GM18873 (cell line): Measurements from ENCODE around the gene UBE2C.
A peak's percentile ranks its signal among the peaks of the same experiment; 100 is the strongest.
"Not testable (repeated sequence)": the region's sequence is repeated elsewhere in the genome, so short reads cannot be mapped to it uniquely, and the experiment has no call there.

Source experiments
- ATAC-seq: cut with Tn5 transposase; IDR thresholded peaks from one replicate; pipeline ENCODE4 v1.9.1; 2021; ENCODE audit warnings: mild to moderate bottlenecking, moderate library complexity, moderate number of reproducible peaks; ENCODE audit not compliant: unreplicated experiment, low FRiP score

The UBE2C gene

DNA sequence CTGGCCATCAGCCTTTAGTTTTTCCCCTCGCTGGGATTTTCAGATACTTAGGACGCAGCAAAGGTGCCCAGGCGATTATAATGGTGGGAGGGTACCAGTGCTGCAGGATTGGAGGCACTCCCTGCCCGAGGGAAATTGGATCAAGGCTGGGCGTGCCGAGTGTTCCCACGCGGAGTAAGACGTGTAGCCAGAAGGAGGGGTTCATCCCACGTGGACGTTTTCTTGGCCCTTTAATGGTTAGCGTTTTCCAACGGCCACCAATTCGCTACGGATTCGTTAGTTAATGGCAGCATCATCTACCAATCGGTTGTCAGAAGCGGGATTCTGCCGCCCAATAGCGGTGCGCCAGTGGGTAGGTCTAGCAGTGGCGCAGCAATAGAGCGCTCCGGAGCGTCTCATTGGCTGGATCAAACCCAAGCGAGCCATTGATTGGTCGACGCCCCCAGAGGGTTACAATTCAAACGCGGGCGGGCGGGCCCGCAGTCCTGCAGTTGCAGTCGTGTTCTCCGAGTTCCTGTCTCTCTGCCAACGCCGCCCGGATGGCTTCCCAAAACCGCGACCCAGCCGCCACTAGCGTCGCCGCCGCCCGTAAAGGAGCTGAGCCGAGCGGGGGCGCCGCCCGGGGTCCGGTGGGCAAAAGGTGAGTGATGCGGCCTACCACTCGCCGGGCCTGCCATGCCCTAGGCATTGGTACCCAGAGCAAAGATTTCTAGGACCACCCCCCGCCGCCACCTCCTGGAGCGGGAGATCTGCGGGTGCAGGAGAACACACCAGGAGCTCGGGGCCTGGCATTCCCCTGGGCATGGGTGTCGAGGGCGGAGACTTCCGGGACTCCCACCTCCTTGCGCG lies at the start of gene UBE2C:
UBE2C (plus strand) TSS at position 488 of the 849 bp plus-strand sequence; CDS start at position 540, 52 bp downstream.
- ATAC-seq = peak; percentile 96

DNA sequence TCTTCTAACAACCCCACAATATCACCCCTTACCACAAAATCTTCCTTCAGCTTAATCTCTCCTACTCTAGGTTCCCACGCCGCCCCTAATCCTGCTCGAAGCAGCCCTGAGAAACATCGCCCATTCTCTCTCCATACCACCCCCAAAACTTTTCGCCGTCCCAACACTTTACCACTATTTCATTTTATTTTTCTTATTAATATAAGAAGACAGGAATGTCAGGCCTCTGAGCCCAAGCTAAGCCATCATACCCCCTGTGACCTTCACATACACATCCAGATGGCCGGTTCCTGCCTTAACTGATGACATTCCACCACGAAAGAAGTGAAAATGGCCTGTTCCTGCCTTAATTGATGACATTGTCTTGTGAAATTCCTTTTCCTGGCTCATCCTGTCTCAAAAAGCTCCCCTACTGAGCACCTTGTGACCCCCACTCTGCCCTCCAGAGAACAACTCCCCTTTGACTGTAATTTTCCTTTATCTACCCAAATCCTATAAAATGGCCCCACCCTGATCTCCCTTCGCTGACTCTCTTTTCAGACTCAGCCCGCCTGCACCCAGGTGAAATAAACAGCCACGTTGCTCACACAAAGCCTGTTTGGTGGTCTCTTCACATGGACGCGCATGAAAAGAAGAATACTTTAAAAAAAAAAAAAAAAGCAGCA lies 47.7 kb upstream of the UBE2C start:
- not testable (repeated sequence) for ATAC-seq

DNA sequence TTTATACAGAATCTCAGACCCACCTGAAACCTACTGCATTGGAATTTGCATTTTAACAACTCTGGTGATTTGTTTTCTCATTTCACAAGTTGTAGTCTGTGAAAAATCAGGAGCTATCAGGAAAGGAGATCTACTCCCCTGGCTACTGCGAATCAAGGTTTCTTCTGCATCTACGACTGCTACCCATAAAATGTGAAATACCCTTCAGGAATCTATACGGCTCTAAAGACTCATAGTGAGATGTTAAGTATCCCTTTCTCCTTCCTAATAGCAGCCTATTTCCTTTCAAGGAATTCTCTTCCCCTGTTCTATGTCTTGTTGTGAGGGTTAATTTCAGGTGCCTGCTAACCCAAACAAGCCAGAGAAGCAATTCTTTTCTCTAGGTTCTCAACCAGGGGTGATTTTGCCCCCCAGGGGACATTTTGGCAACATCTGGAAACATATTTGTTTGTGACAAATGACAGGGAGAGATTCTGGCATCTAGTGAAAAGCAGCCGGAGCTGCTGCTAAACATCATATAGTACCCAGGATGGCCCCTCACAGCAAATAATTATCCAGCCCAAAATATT lies 47.1 kb upstream of the UBE2C start:
- no peak for ATAC-seq

DNA sequence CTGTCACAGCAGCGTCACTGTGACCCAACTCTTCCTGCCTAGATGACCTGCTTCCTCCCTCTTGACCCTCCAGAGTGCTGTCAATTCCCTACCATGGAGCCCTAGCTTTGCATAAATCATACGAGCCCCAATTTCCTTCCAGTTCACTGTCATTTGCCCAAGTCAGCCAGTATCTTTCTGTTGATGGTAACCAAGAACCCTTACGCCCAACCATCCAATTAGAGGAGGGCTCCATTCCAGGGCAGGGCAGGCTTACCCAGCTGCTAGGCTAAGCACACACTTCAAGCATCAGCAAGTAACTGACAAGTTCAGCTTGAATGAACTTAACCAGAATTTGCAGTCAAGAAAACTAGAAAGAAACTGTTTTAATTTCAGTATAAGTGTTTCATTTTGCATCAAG lies 46.5 kb upstream of the UBE2C start:
- no peak for ATAC-seq

DNA sequence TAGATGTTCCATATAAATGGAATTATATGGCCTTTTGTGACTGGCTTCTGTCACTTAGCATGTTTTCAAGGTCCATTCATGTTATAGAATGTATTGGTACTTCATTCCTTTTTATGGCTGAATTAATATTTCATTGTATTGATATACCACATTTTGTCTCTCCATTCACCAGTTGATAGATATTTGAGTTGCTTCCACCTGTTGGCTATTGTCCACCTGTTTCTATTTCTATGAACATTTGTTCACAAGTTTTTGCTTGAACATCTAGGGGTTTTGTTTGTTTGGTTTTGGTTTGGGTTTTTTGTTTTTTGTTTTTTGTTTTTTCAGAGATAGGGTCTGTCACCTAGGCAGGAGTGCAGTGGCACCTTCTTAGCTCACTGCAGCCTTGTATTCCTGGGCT lies 44.0 kb upstream of the UBE2C start:
- no peak for ATAC-seq

DNA sequence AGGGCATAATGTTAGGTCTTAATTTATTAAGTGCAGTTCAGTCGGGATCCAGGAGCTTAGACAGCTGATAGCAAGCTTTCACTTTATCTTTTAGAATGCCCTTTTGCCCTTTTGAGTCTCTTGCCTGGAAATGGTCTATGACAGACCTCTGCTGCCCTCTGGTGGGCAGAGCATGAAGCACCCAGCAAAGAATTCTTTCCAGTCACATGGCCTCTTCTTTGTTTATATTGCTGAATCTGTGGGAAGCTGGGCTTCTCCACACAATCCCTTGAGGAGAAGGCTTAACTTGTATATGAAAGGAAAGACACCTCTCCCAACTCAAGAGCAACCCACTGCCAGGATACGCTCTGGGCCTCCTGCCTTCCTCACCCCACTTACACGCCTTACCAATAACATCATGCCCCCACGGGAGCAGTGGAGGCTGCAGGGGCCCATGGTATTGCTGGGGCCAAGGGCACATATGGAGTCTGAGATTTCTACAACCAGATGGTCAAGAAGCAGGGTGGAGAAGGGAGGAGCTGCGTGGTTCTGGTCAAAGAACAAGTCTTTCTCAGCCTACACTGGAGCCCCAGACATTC lies 41.2 kb upstream of the UBE2C start:
- no peak for ATAC-seq

DNA sequence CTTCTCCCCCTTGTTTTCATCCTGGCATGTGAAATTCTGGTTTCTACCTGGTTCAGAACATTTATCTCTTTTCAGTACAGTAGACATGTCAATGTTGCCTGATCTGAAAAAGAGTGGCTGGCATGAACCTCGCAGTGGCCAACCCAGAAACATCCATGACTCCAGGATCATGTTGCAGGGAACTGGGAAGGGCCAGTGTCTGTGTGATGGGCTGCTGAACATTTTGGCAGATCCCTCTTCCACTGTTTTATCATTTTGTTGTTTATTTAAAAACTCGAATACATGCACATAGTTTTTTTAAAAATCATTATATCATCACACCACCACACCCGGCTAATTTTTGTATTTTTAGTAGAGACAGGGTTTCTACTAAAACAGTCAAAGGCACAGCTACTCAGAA lies 39.8 kb upstream of the UBE2C start:
- ATAC-seq = no peak

DNA sequence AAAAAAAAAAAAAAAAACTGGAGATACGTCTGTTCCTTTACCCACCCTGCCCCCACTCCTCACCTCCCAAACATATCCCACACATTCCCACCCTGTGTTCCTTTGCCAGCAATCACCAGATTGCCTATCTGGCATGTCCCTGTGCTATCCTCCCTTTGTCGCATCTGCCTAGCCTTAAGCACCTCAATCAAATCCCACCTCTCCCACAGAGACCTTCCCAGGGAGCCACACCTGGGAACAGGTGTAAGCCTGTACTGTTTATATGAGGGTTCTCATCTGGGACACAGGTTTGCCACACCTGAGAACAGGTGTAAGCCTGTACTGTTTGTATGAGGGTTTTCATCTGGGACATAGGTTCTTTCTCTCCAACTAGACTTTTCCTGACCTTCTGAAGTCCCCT lies 37.5 kb upstream of the UBE2C start:
- no peak for ATAC-seq

DNA sequence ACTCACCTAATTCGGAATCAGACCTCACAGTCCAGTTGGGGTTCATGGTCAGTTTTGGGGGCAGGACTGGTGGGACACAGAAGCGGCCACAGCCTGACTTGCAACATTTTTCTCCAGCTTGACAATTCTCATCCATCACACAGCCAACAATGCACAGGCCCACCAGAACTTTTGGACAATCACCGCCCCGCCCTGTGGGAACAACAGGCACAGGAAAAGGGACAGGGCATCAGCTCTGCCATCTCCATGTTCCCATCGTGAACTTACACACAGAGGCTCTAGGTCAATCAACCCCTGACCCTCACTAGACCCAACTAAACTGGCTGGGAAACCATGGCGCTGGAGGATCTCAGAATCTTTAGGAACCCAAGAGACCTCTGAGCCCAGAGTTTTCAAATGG lies 37.0 kb upstream of the UBE2C start:
- no peak for ATAC-seq

DNA sequence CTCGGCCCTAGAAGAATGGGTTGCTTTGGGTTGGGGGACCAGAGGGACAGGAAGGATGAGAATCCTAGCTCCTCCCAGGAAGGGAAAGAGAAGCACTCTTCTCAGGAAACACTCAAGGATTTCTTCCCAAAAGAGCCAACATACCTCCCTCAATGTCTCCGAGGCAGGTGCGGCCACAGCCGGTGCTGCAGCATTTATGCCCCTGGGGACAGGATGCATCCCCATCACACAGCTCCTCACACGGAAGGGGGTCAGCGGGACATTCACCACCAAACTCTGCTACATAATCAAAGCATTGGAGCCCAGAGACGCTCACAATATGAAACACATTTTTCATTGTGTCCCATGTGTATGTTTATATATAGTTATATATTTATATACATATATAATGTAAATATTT lies 35.5 kb upstream of the UBE2C start:
- ATAC-seq = no peak

DNA sequence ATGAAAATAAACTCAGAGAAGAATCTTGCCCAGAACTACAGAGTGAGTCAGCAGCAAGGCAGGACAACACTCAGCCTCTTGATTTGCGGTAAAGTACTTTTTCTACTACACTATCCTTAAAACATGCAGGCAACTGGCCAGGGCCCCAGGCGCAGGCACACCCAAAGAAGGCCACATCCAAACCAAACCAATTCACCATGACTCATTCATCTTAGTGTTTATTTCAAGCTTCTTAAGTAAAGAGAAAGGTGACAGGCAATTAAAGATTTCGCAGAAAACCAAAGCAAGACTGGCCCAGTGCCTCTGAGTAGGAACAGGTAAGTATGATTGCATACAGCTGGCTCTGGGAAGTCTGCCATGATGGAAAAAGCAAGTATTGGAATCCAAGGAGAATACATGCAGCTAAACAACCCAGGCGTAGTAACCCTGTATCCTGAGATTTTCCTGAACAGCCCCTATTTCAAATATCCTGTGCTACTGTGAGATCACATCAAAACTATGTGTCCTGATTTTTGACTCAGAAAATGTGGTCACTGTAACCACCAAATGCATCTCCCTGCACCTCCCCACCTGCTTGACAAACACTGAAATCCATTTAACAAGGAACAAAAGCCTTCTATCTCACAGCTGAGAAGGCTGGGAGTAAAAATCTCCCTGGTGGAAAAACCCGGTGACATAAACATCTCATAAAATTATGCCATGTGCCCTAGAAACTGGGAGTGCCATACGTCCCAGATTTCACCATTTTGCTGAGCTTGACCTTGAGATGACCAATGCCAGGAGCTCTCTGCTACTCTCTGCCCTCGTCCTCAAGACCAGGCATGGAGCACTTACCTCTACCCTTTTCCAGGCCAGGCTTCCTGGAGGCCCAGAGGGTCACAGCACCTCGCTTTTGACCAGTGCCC lies 33.2 kb upstream of the UBE2C start:
- ATAC-seq = no peak

DNA sequence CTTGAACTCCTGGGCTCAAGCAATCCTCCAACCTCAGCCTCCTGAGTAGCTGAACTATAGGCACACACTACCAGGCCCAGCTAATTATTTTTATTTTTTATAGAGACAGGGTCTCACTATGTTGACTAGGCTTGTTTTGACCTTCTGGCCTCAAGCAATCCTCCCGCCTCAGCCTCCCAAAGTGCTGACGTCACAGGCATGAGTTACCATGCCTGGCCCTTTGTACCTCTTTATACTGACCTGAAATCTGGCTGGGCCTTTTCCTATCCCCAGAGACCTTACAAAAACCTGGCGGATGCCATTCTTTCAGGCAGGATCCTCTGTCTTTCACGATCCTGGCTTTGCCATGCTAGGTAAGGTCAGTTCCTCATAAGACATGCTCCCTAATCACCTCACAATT lies 32.3 kb upstream of the UBE2C start:
- ATAC-seq = no peak

DNA sequence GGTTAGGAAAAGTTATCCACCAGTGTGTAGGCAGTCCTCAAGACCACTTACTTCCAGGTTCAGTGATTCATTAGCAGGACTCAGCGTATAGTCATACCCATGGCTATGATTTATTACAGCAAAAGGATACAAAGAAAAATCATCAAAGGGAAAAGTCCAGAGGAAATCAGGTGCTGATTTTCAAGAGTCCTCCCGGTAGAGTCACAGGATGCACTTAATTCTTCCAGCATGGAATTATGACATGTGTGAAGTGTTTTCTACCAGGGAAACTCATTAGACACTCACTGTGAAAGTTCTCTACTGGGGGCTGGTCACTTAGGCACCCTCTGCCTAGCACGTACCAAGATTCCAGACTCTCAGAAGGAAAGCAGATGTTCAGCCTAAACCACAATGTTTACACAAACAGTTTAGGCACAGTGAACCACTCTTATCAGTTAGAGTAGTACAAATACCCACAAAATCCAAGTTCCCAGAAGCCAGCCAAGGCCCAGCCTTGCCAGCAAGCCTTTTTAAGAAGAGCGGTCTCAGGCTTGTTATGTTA lies 31.0 kb upstream of the UBE2C start:
- ATAC-seq = no peak

DNA sequence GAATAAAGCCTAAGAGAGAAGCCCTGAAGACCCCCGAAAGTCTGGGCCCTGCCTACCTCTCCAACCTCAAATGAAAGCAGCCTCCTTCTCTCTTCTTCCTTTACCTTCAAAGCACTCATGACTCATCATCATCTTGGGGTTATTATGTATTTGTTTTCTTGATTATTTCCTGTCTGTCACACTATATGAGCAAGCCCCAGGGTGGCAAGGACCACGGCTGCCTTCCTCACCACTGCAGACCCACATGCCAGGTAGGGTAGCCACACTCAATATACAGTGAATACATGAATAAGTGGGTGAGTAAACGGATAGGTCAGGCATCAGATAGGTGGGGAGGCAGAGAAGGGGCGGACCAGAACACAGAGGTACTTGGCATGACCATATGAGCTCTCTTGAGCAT lies 29.6 kb upstream of the UBE2C start:
- no peak for ATAC-seq

DNA sequence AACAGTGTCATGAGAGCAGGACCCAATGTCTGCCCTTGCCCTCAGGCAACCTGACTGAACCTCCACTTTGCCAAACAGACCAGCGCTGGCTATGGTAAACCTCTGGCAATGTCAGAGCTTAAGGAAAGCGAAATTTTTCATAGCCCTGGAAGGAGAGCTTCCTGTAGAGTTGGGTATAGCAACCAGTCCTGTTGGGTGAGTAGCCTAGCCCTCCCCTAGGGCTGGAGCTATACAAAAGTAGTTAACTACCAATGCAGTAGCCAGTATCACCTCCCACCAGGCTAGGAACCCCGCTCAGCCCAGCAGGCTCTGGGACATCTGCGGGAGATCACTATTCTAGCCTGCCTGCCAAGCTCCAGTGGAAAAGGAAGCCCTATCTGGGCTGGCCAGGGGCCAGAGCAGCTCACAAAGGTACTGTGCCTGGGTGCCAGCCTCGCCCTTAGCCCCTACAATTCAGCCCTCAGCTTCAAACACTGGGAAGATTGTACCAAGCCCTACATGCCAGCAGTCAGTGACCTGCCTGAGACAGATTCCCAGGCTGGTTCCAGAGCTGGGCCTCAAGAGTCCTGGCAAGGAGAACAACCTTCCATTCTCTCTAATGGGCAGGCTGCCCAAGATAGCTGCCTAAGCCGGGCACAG lies 28.7 kb upstream of the UBE2C start:
- no peak for ATAC-seq

DNA sequence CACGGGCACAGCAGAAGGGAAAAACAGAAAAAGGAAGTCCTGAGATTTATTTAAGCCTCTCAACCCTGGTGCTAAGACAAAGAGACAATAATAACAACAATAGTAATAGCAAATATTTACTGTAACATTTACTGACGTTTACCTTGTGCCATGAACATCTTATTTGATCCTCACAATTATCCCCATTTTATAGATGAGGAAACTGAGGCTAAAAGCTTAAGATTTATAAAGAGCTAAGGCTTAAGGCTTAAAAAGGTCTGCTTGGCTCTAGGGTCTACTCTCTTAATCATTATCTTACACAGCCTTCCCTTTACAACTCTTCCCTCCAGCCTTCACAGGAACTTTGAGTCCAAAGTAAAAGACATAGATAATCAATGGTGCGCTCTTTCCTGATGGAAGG lies 24.1 kb upstream of the UBE2C start:
- no peak for ATAC-seq

DNA sequence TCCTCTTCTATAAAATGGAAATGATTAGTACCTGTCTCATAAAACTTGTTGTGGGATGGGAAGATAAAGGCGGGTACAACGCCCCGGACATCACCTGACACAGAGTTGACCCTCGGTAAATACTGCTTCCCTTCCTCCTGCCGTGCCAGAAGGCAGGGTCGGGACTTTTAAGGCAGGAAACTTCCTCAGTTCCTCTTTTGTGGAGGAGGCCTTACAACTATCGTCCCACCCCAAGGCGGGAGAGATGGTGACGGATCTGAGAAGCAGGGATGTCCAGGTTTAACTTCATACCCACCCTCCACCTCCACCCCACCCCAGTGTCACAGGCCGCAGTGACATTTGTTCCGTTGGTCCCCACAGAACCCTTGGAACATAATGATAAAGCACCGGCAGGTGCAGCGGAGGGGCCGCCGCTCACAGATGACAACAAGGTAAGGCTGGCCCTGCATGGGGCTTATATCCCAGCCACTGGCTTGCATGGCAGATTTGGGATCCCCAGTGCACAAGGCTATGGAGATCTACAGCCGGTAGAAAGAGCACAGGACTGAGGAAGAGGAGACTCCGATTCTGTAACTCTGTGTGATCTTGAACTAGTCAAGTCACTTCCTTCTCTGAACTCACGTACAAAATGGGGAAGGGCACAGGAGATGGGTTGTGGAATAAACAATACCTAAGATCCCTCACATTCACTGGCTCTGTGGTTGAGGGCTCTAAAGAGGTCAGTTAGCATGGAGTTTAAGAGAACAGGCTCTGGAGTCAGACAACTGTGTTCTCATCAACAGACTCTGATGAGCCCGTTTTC lies 19.9 kb upstream of the UBE2C start:
- no peak for ATAC-seq

DNA sequence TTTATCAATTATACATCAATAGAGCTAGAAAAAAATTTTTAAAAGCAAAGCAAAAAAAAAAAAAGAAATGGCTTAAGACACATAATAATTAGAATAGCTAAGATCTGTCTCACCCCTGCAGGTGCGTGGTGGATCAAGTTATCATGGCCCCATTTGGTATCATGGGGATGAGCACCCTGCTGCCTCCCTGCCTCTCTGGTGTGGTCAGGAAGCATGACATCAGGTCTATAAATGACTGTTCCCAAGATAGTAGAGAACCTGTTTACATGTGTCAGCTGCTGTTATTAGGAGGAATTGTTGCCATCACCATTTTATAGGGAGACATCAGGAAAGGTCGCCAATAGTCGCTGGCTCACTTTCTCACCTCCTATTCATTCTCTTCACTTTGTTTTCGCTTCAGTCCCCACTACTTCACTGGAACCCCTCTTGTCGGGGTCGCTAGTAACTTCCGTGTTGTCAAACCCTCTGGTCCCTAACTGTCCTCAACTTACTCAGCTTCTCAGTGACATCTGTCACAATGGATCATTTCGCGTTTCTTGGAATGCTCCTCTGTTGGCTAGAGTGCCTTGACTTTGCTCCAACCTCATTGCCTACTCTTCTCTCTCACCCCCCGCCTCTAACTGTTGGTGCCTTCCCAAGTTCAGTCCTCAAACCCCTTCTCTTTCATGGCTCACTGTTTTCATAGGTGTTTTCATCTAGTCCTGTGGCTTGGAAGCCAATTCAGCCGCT lies 15.9 kb upstream of the UBE2C start:
- ATAC-seq = no peak
